Stimulated activated memory B cell treated with anti-CD40 and anti-IgM and Interleukin-4, amounts not matched to agents 10 μg/mL and 1 μg/mL and 100 μg/mL, for 72 hours (primary cell): ENCODE results near the gene RBM45.

Source experiments
- ATAC-seq: fragments of 150-1000 bp; cut with Tn5 transposase; 2 replicates; pipeline ENCODE4 v1.10.0; 2021
- H3K27ac Mint-ChIP-seq: one replicate; pipeline ENCODE4 v1.8.0; 2022; ENCODE audit warnings: mild to moderate bottlenecking, mixed read lengths
- H3K27me3 Mint-ChIP-seq: one replicate; pipeline ENCODE4 v1.8.0; 2022; ENCODE audit warnings: mixed read lengths
- H3K36me3 Mint-ChIP-seq: one replicate; pipeline ENCODE4 v1.8.0; 2022; ENCODE audit warnings: mixed read lengths
- H3K4me1 Mint-ChIP-seq: one replicate; pipeline ENCODE4 v1.8.0; 2022; ENCODE audit warnings: mixed read lengths
- H3K4me3 Mint-ChIP-seq: one replicate; pipeline ENCODE4 v1.8.0; 2022; ENCODE audit warnings: mild to moderate bottlenecking, moderate library complexity, mixed read lengths
- H3K9me3 Mint-ChIP-seq: one replicate; pipeline ENCODE4 v1.8.0; 2022; ENCODE audit warnings: mixed read lengths

The RBM45 gene

DNA sequence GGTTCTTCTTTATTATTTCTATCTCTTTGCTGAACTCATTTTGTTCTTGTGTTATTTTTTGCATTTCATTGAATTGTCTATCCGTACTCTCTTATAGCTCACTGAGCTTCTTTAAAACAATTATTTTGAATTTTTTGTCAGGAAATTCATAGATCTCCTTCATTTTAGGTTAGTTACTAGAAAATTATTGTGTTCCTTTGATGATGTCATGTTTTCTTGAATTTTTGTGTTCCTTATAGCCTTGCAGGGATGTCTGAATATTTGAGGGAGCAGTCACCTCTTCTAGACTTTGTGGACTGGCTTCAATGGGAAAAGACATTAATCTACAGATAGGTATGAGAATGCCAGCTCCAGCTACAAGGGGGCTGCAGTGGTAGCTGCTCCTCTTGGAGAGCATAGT, 61.4 kb downstream of the RBM45 start:
- H3K27me3 Mint-ChIP-seq: peaks cover 37% of the 10 kb centered on the region
- H3K4me1 Mint-ChIP-seq: no peaks in the 10 kb centered on the region
- no peak overlapping the region for H3K4me3 Mint-ChIP-seq
- H3K9me3 Mint-ChIP-seq: peaks cover 6% of the 10 kb centered on the region
- no peaks in the 10 kb centered on the region for H3K36me3 Mint-ChIP-seq
- H3K27ac Mint-ChIP-seq: no peak overlapping the region
- ATAC-seq: no peak

- H3K27ac Mint-ChIP-seq: no peak overlapping the region
- no peak for ATAC-seq
- H3K36me3 Mint-ChIP-seq: no peaks in the 10 kb centered on the region
These were observed 64.9 kb downstream of the RBM45 start for GRCh38 chr2:178177066-178177679.

More at GRCh38 chr2:178177066-178177679, 64.9 kb downstream of the RBM45 start:
- H3K4me3 Mint-ChIP-seq: no peak overlapping the region
- peaks cover 21% of the 10 kb centered on the region for H3K27me3 Mint-ChIP-seq
- no peaks in the 10 kb centered on the region for H3K4me1 Mint-ChIP-seq
- H3K9me3 Mint-ChIP-seq: peaks cover 3% of the 10 kb centered on the region
